H9 (cell line): ENCODE measurements around the gene WDR36. TPM values are rescaled to one million over a fixed set of nuclear protein-coding genes. Genes with fewer than 3 reads are reported as not detected.

Source experiments
- DNase-seq: peaks from one replicate; pipeline ENCODE4 v3.0.0-alpha.2; 2017
- H2AFZ ChIP-seq: one replicate; pipeline ENCODE4 v1.6.1; 2013; ENCODE audit warnings: mild to moderate bottlenecking, low read length, control low read depth, moderate library complexity
- H2AK5ac ChIP-seq: 2 replicates; pipeline ENCODE4 v1.6.1; 2013; ENCODE audit warnings: low read length, control low read depth, mixed read lengths; ENCODE audit not compliant: insufficient read length
- H2BK120ac ChIP-seq: one replicate; pipeline ENCODE4 v1.6.1; 2013; ENCODE audit warnings: low read depth, mild to moderate bottlenecking, low read length, control low read depth, inconsistent platforms; ENCODE audit not compliant: poor library complexity, severe bottlenecking
- H2BK12ac ChIP-seq: 2 replicates; pipeline ENCODE4 v1.6.1; 2013; ENCODE audit warnings: low read length, control low read depth, mixed read lengths, low read depth; ENCODE audit not compliant: insufficient read length
- H2BK15ac ChIP-seq: 2 replicates; pipeline ENCODE4 v1.6.1; 2013; ENCODE audit warnings: low read depth, low read length, control low read depth
- H2BK20ac ChIP-seq: one replicate; pipeline ENCODE4 v1.6.1; 2013; ENCODE audit warnings: low read depth, mild to moderate bottlenecking, low read length, control low read depth, inconsistent platforms; ENCODE audit not compliant: poor library complexity, severe bottlenecking
- H2BK5ac ChIP-seq: 2 replicates; pipeline ENCODE4 v1.6.1; 2013; ENCODE audit warnings: low read length, control low read depth, mixed read lengths; ENCODE audit not compliant: insufficient read length
- H3K14ac ChIP-seq: 2 replicates; pipeline ENCODE4 v1.6.1; 2013; ENCODE audit warnings: low read length, control low read depth; ENCODE audit not compliant: insufficient read depth
- H3K18ac ChIP-seq: 2 replicates; pipeline ENCODE4 v1.6.1; 2013; ENCODE audit warnings: low read depth, mild to moderate bottlenecking, mixed read lengths, low read length, control low read depth; ENCODE audit not compliant: insufficient read length
- H3K23ac ChIP-seq: 2 replicates; pipeline ENCODE4 v1.6.1; 2013; ENCODE audit warnings: low read length, control low read depth, mixed read lengths, low read depth; ENCODE audit not compliant: insufficient read length
- H3K23me2 ChIP-seq: 2 replicates; pipeline ENCODE4 v1.6.1; 2013; ENCODE audit warnings: low read depth, mild to moderate bottlenecking, mixed read lengths, low read length, control low read depth; ENCODE audit not compliant: insufficient read length, poor library complexity, severe bottlenecking
- H3K27ac ChIP-seq: 2 replicates; pipeline ENCODE4 v1.5.1; 2013; ENCODE audit warnings: low read length, control low read depth, mixed read lengths, low read depth; ENCODE audit not compliant: insufficient read length
- H3K27me3 ChIP-seq: 2 replicates; pipeline ENCODE4 v1.6.1; 2013; ENCODE audit warnings: low read length, control low read depth, inconsistent platforms; ENCODE audit not compliant: insufficient read depth
- H3K4ac ChIP-seq: 2 replicates; pipeline ENCODE4 v1.6.1; 2013; ENCODE audit warnings: low read depth, mild to moderate bottlenecking, control low read depth, inconsistent platforms, low read length, moderate library complexity
- H3K4me1 ChIP-seq: 2 replicates; pipeline ENCODE4 v1.6.1; 2013; ENCODE audit warnings: low read length, control low read depth, inconsistent platforms; ENCODE audit not compliant: insufficient read depth
- H3K4me2 ChIP-seq: 2 replicates; pipeline ENCODE4 v1.6.1; 2013; ENCODE audit warnings: low read length, control low read depth, mixed read lengths; ENCODE audit not compliant: insufficient read length, insufficient read depth
- H3K56ac ChIP-seq: 2 replicates; pipeline ENCODE4 v1.6.1; 2013; ENCODE audit warnings: low read depth, mild to moderate bottlenecking, mixed read lengths, low read length, control low read depth; ENCODE audit not compliant: insufficient read length
- H3K79me1 ChIP-seq: 2 replicates; pipeline ENCODE4 v1.6.1; 2013; ENCODE audit warnings: low read depth, mild to moderate bottlenecking, moderate library complexity, low read length, control low read depth, inconsistent platforms; ENCODE audit not compliant: insufficient read depth, poor library complexity, severe bottlenecking
- H3K79me2 ChIP-seq: 2 replicates; pipeline ENCODE4 v1.6.1; 2013; ENCODE audit warnings: low read length, control low read depth, inconsistent platforms; ENCODE audit not compliant: insufficient read depth
- H3K9ac ChIP-seq: 2 replicates; pipeline ENCODE4 v1.6.1; 2013; ENCODE audit warnings: low read length, control low read depth, mixed read lengths; ENCODE audit not compliant: insufficient read length; ENCODE audit errors: extremely low read depth
- H3K9me3 ChIP-seq: one replicate; pipeline ENCODE4 v1.6.1; 2013; ENCODE audit warnings: low read depth, low read length, inconsistent platforms; ENCODE audit not compliant: control insufficient read depth
- H3T11ph ChIP-seq: one replicate; pipeline ENCODE4 v1.6.1; 2013; ENCODE audit warnings: mild to moderate bottlenecking, low read length, control low read depth, inconsistent platforms
- H4K20me1 ChIP-seq: one replicate; pipeline ENCODE4 v1.6.1; 2013; ENCODE audit not compliant: control insufficient read depth, insufficient read length, insufficient read depth
- H4K5ac ChIP-seq: 2 replicates; pipeline ENCODE4 v1.6.1; 2013; ENCODE audit warnings: low read depth, mild to moderate bottlenecking, mixed read lengths, low read length, control low read depth; ENCODE audit not compliant: insufficient read length
- H4K8ac ChIP-seq: replicated peaks from 2 replicates; pipeline ENCODE4 v1.6.1; 2013; ENCODE audit warnings: low read length, control low read depth, mixed read lengths, low read depth; ENCODE audit not compliant: insufficient read length
- H4K91ac ChIP-seq: 2 replicates; pipeline ENCODE4 v1.6.1; 2013; ENCODE audit warnings: low read depth, mild to moderate bottlenecking, moderate library complexity, mixed read lengths, low read length, control low read depth; ENCODE audit not compliant: insufficient read length
- H3K27ac Mint-ChIP-seq, 3 experiments: 2 replicates in 2 of 3; 3 replicates in 1 of 3; pipeline ENCODE4 v1.8.0; 2020 to 2021; ENCODE audit warnings: mixed read lengths in 3 of 3, mild to moderate bottlenecking in 1 of 3, moderate library complexity in 1 of 3
- H3K27me3 Mint-ChIP-seq: 2 replicates; pipeline ENCODE4 v1.8.0; 2021; ENCODE audit warnings: low read depth, mild to moderate bottlenecking, moderate library complexity, mixed read lengths
- H3K36me3 Mint-ChIP-seq, 3 experiments: 2 replicates in 2 of 3; 3 replicates in 1 of 3; pipeline ENCODE4 v1.8.0; 2020 to 2021; ENCODE audit warnings: low read depth in 3 of 3, mixed read lengths in 3 of 3; ENCODE audit not compliant: insufficient read depth in 1 of 3
- H3K4me1 Mint-ChIP-seq, 2 experiments: 2 replicates each; pipeline ENCODE4 v1.8.0; 2020; ENCODE audit warnings: mixed read lengths in 2 of 2
- H3K4me3 Mint-ChIP-seq, 2 experiments: 2 replicates in 1 of 2; 3 replicates in 1 of 2; pipeline ENCODE4 v1.8.0; 2020 to 2021; ENCODE audit warnings: mild to moderate bottlenecking in 2 of 2, mixed read lengths in 2 of 2, moderate library complexity in 1 of 2
- H3K9me3 Mint-ChIP-seq, 2 experiments: 2 replicates in 1 of 2; 3 replicates in 1 of 2; pipeline ENCODE4 v1.8.0; 2020; ENCODE audit warnings: mild to moderate bottlenecking in 2 of 2, mixed read lengths in 2 of 2, moderate library complexity in 1 of 2
- WGBS: extraction: QIAGEN DNeasy Blood & Tissue Kit; methylation state at CpG from one replicate; pipeline ENCODE4 v1.1.7; 2013; ENCODE audit warnings: missing lambda C conversion rate, low lambda C conversion rate, mixed read lengths; ENCODE audit not compliant: insufficient read length; ENCODE audit errors: extremely low coverage; 5-methylcytosine and 5-hydroxymethylcytosine counted together
- total RNA-seq: library from RNA; stranded (reverse); gene quantifications from 2 replicates; pipeline ENCODE4 v1.2.1, GENCODE V29; 2021
- TF ChIP-seq, protein P1 (sequence below): fragments of 200-600 bp; sonication (generic); conservative IDR thresholded peaks from 3 replicates; pipeline ENCODE4 v1.8.0; 2021; ENCODE audit warnings: antibody characterized with exemption, mild to moderate bottlenecking

Gene WDR36
- total RNA-seq, 1 experiment from 2014 or later = 42.0 TPM

DNA sequence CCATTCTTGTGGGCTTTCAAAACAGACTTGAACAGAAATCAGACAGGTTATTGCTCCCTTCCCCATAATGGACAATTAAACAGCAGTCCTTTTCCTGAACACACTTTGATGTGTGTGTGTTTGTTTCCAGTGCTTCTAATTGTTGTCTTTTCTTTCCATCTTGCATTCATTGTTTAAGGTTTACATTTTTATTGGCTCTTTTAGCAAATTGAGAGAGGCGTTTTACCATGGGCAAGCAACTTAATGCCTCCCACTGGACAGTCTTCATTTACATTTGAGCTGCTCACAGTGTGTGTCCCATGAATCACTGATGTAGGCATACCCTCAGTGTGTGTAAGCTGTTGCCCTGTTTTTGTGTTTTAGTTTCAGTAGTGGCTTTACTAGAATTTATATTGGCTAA lies 25.0 kb downstream of the WDR36 start:
- no peak overlapping the region for H3K4ac ChIP-seq
- Mint-ChIP-seq H3K27me3 (no peaks in the 10 kb centered on the region), H3K4me3 (peak overlapping the region in 1 of 2 experiments; percentile 22; a peak in 4 of 5 replicates), H3K9me3 (no peaks in the 10 kb centered on the region), H3K27ac (peak overlapping the region; percentile 80 to 91 (median 90); a peak in 6 of 7 replicates), H3K36me3 (peaks cover 11 to 40% (median 37%) of the 10 kb centered on the region in 3 experiments; a peak in 6 of 7 replicates), H3K4me1 (peaks cover 32 to 36% of the 10 kb centered on the region in 2 experiments)
- H2AFZ ChIP-seq = no peak overlapping the region
- H2BK12ac ChIP-seq = no peak overlapping the region
- H2BK5ac ChIP-seq = no peak overlapping the region
- H4K20me1 ChIP-seq = no peaks in the 10 kb centered on the region
- no peaks in the 10 kb centered on the region for H3K27me3 ChIP-seq
- H2BK20ac ChIP-seq = no peak overlapping the region
- WGBS = no CpG with 5 or more reads among the region's 1 CpG
- no peak overlapping the region for H4K8ac ChIP-seq
- no peak overlapping the region for H2BK120ac ChIP-seq
- H4K91ac ChIP-seq = no peak overlapping the region
- no peak overlapping the region for H3K18ac ChIP-seq
- H2BK15ac ChIP-seq = no peak overlapping the region
- peak; percentile 45 for DNase-seq
- no peak overlapping the region for H3K14ac ChIP-seq
- no peak overlapping the region for H3T11ph ChIP-seq
- H3K56ac ChIP-seq = no peak overlapping the region
- H3K9ac ChIP-seq = no peak overlapping the region
- H4K5ac ChIP-seq = no peak overlapping the region
- no peaks in the 10 kb centered on the region; the same call in 1 of the 2 replicates for H3K4me1 ChIP-seq
- H3K9me3 ChIP-seq = no peaks in the 10 kb centered on the region
- H3K79me1 ChIP-seq = no peaks in the 10 kb centered on the region
- peak overlapping the region; percentile 5 for H3K4me2 ChIP-seq
- TF ChIP-seq, protein P1, sequence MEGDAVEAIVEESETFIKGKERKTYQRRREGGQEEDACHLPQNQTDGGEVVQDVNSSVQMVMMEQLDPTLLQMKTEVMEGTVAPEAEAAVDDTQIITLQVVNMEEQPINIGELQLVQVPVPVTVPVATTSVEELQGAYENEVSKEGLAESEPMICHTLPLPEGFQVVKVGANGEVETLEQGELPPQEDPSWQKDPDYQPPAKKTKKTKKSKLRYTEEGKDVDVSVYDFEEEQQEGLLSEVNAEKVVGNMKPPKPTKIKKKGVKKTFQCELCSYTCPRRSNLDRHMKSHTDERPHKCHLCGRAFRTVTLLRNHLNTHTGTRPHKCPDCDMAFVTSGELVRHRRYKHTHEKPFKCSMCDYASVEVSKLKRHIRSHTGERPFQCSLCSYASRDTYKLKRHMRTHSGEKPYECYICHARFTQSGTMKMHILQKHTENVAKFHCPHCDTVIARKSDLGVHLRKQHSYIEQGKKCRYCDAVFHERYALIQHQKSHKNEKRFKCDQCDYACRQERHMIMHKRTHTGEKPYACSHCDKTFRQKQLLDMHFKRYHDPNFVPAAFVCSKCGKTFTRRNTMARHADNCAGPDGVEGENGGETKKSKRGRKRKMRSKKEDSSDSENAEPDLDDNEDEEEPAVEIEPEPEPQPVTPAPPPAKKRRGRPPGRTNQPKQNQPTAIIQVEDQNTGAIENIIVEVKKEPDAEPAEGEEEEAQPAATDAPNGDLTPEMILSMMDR = no peak
- H3K23me2 ChIP-seq = no peaks in the 10 kb centered on the region
- no peak overlapping the region for H2AK5ac ChIP-seq
- H3K79me2 ChIP-seq = no peaks in the 10 kb centered on the region
- H3K23ac ChIP-seq = no peak overlapping the region
- H3K27ac ChIP-seq = no peak overlapping the region
